Neural crest cell (in vitro differentiated cells): ENCODE data around the gene SELENOP. TPM values are rescaled to one million over a fixed set of nuclear protein-coding genes. Genes with fewer than 3 reads are reported as not detected.

ENCODE experiments used
- DNase-seq: peaks from one replicate; pipeline ENCODE4 v3.0.0; 2021; ENCODE audit warnings: low read depth, mixed read lengths, low spot score
- H3K27ac Mint-ChIP-seq: one replicate; pipeline ENCODE4 v1.8.0; 2021; ENCODE audit warnings: mild to moderate bottlenecking, mixed read lengths; ENCODE audit not compliant: unreplicated experiment
- H3K27me3 Mint-ChIP-seq: 2 replicates; pipeline ENCODE4 v1.8.0; 2021; ENCODE audit warnings: low read depth, mild to moderate bottlenecking, mixed read lengths
- H3K36me3 Mint-ChIP-seq: 2 replicates; pipeline ENCODE4 v1.8.0; 2021; ENCODE audit warnings: low read depth, mild to moderate bottlenecking, mixed read lengths
- H3K4me1 Mint-ChIP-seq: 2 replicates; pipeline ENCODE4 v1.8.0; 2021; ENCODE audit warnings: mixed read lengths
- H3K4me3 Mint-ChIP-seq: one replicate; pipeline ENCODE4 v1.8.0; 2021; ENCODE audit warnings: mild to moderate bottlenecking, mixed read lengths
- H3K9me3 Mint-ChIP-seq: 2 replicates; pipeline ENCODE4 v1.8.0; 2021; ENCODE audit warnings: mixed read lengths
- total RNA-seq: library from RNA; stranded (reverse); gene quantifications from 2 replicates; pipeline ENCODE4 v1.2.1, GENCODE V29; 2021
- TF ChIP-seq, protein P1 (sequence below): fragments of 200-600 bp; sonication (generic); conservative IDR thresholded peaks from 2 replicates; pipeline ENCODE4 v1.5.0; 2021; ENCODE audit warnings: antibody characterized with exemption, mild to moderate bottlenecking

SELENOP gene
- total RNA-seq, 1 donor from 2014 or later = 2.2 TPM

DNA sequence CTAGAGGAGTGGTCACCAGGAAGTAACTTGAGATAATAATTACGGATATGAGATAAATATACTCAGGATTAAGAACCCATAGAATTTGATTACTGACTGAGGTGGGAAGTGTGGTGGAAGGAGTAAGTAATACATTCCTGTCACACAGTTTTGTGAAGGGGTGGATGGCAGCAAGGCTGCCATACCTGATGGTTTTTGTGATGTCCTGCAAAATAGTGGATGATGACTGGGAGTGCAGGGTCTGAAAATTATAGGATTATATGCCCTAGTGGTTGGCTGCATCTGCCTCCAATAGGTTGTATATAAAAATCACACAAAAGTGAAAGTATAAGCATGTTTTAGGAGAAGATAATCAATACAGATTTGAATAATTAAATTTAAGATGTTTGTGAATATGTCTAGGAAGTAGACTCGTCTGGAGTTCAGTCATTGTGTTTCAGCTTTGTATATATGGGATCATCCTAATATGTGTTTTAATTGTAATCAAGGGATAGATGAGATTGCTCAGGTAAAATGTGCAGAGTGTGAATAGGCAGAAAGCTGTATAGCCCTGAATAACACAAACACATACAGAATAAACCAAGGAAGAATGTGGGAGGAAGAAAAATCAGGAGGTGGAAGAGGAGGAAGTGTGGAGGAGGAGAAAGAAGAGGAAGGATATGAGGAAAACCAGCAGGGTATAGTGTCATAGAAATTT is 5.5 kb downstream of the SELENOP start:
- Mint-ChIP-seq H3K27me3 (no peaks in the 10 kb centered on the region), H3K4me1 (peaks cover 2% of the 10 kb centered on the region), H3K4me3 (no peak overlapping the region), H3K27ac (no peak overlapping the region), H3K9me3 (no peaks in the 10 kb centered on the region), H3K36me3 (no peaks in the 10 kb centered on the region)
- no peak for DNase-seq
- TF ChIP-seq, protein P1, sequence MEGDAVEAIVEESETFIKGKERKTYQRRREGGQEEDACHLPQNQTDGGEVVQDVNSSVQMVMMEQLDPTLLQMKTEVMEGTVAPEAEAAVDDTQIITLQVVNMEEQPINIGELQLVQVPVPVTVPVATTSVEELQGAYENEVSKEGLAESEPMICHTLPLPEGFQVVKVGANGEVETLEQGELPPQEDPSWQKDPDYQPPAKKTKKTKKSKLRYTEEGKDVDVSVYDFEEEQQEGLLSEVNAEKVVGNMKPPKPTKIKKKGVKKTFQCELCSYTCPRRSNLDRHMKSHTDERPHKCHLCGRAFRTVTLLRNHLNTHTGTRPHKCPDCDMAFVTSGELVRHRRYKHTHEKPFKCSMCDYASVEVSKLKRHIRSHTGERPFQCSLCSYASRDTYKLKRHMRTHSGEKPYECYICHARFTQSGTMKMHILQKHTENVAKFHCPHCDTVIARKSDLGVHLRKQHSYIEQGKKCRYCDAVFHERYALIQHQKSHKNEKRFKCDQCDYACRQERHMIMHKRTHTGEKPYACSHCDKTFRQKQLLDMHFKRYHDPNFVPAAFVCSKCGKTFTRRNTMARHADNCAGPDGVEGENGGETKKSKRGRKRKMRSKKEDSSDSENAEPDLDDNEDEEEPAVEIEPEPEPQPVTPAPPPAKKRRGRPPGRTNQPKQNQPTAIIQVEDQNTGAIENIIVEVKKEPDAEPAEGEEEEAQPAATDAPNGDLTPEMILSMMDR = no peak

DNA sequence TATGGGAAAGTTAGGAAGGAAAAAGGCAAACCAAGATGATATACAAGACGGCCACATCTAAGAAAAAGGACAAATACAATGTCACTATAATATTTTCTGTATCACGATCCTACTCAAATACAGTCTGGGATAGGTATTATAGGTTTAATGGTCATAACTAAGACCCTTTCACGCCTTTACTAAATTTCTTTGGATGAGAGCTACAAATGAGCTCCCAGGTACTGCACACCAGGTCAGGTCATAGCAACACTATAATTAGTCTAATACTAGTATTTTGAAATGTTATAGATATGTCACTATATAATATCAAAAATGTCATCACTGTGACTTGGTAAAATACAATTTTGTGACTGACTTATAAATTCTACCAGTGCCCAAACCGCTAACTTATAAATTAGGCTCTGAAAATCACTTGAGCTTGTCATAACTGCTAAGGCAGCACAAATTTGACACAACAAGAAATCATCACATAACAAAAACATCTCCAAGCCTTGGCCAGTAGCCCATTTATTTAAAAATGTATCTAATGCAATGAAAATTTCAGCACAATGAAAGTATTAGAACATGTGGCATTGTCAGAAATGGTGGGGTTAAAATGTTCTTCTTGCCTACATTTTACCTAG is 6.9 kb downstream of the SELENOP start:
- no peak overlapping the region for H3K4me3 Mint-ChIP-seq

DNA sequence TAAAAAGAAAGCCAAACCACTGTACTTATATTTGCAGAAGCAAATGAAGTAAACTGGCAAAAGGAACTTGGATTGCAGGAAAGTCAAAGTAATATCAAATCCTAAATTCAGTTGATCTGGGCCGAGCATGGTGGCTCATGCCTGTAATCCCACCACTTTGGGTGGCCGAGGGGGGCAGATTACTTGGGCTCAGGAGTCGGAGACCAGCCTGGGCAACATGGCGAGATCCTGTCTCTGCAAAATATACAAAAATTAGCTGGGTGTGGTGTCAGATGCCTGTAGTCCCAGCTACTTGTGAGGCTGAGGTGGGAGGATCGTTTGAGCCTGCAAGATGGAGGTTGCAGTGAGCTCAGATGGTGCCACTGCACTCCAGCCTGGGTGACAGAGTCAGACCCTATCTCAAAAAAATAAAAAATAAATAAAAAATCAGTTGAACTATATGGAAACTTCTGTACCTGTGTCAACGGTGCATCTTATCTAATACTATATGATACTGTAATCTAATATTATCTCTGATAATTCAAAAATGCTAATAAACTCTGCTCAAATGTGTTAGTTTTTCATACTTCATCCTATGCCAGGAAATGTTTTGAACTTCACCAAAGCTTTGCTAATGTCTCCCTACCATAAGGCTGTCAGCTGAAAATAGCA is 10.1 kb downstream of the SELENOP start:
- H3K27ac Mint-ChIP-seq = no peak overlapping the region
- TF ChIP-seq, protein P1 = no peak
- H3K4me1 Mint-ChIP-seq = no peaks in the 10 kb centered on the region
- H3K27me3 Mint-ChIP-seq = no peaks in the 10 kb centered on the region
- H3K4me3 Mint-ChIP-seq = no peak overlapping the region
- H3K36me3 Mint-ChIP-seq = peaks cover 4% of the 10 kb centered on the region
- H3K9me3 Mint-ChIP-seq = peaks cover 6% of the 10 kb centered on the region
- no peak for DNase-seq

More for the DNA sequence above, 6.9 kb downstream of the SELENOP start:
- no peaks in the 10 kb centered on the region for H3K27me3 Mint-ChIP-seq
- no peaks in the 10 kb centered on the region for H3K4me1 Mint-ChIP-seq
- H3K27ac Mint-ChIP-seq = no peak overlapping the region
- no peak for DNase-seq
- H3K36me3 Mint-ChIP-seq = no peaks in the 10 kb centered on the region
- TF ChIP-seq, protein P1 = no peak
- no peaks in the 10 kb centered on the region for H3K9me3 Mint-ChIP-seq

DNA sequence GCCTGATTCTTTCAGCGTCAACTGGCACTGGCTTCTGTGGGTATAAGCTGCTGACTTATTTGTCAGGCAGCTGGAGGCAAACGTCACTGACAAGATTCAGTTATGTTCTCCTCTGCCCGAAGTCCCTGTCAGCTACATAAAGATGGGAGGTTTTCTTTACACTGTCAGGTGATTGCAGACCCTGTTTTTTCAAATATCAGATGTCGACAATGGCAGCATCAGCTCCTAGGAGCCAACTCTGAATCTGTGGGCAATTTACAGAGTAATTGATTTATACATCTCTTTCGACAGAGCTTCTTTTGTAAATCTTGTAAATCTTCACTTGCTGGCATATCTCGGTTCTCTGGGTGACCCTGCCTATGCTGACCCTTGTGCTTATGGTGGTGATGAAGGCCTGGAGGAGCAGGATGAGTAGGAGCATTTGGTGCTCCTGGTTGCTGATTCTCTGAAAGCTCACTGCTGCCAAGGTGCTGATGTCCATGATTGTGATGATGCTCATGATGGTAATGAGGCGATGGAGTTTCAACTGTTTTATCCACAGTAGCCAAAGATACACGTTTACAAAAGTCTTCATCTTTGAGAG is 10.9 kb downstream of the SELENOP start:
- Mint-ChIP-seq H3K9me3 (peaks cover 6% of the 10 kb centered on the region), H3K27me3 (no peaks in the 10 kb centered on the region), H3K27ac (no peak overlapping the region), H3K4me3 (no peak overlapping the region), H3K36me3 (peaks cover 4% of the 10 kb centered on the region), H3K4me1 (no peaks in the 10 kb centered on the region)
- TF ChIP-seq, protein P1 = no peak
- DNase-seq = no peak

GRCh38 chr5:42799668-42800114 is 12.0 kb downstream of the SELENOP start:
- Mint-ChIP-seq H3K27ac (no peak overlapping the region), H3K4me1 (no peaks in the 10 kb centered on the region), H3K27me3 (no peaks in the 10 kb centered on the region), H3K36me3 (peaks cover 4% of the 10 kb centered on the region), H3K9me3 (peaks cover 6% of the 10 kb centered on the region), H3K4me3 (no peak overlapping the region)
- TF ChIP-seq, protein P1 = no peak
- DNase-seq = no peak
